Natural killer cell (primary cell): ENCODE results near the gene NSD1. TPM values are rescaled to one million over a fixed set of nuclear protein-coding genes. Genes with fewer than 3 reads are reported as not detected.

Experiments used
- ATAC-seq, 3 donors: fragments of 150-1000 bp in 2 of 3; fragments of 200-7000 bp in 1 of 3; cut with Tn5 transposase; 1 replicate in 1 of 3; 2 replicates in 2 of 3; pipeline ENCODE4 v1.10.0; 2021; ENCODE audit warnings: mild to moderate bottlenecking in 2 of 3, moderate library complexity in 2 of 3
- DNase-seq, 2 donors: peaks; one replicate each; pipeline versions ENCODE4 v3.0.0 to v3.0.0-alpha.2; 2013 to 2021; ENCODE audit warnings: mixed read lengths in 1 of 2
- H3K27ac ChIP-seq: one replicate; pipeline ENCODE4 v1.5.1; 2013; ENCODE audit warnings: mild to moderate bottlenecking, low read length
- H3K27me3 ChIP-seq: one replicate; pipeline ENCODE4 v1.6.1; 2013; ENCODE audit warnings: low read length; ENCODE audit not compliant: control insufficient read depth, insufficient read depth
- H3K36me3 ChIP-seq: one replicate; pipeline ENCODE4 v1.6.1; 2013; ENCODE audit warnings: low read length; ENCODE audit not compliant: control insufficient read depth, insufficient read depth
- H3K4me1 ChIP-seq: one replicate; pipeline ENCODE4 v1.6.1; 2013; ENCODE audit warnings: low read length; ENCODE audit not compliant: control insufficient read depth, insufficient read depth
- H3K4me3 ChIP-seq: one replicate; pipeline ENCODE4 v1.5.1; 2013; ENCODE audit warnings: low read length
- H3K9me3 ChIP-seq: one replicate; pipeline ENCODE4 v1.6.1; 2013; ENCODE audit warnings: low read length; ENCODE audit not compliant: control insufficient read depth, insufficient read depth
- H3K27ac Mint-ChIP-seq, 2 donors: one replicate each; pipeline ENCODE4 v1.8.0; 2022; ENCODE audit warnings: mild to moderate bottlenecking in 2 of 2, mixed read lengths in 2 of 2, moderate library complexity in 1 of 2
- H3K27me3 Mint-ChIP-seq, 2 donors: one replicate each; pipeline ENCODE4 v1.8.0; 2022; ENCODE audit warnings: low read depth in 2 of 2, mixed read lengths in 2 of 2
- H3K36me3 Mint-ChIP-seq: one replicate; pipeline ENCODE4 v1.8.0; 2022; ENCODE audit warnings: mixed read lengths
- H3K4me1 Mint-ChIP-seq, 2 donors: one replicate each; pipeline ENCODE4 v1.8.0; 2022; ENCODE audit warnings: mixed read lengths in 2 of 2
- H3K4me3 Mint-ChIP-seq: one replicate; pipeline ENCODE4 v1.8.0; 2022; ENCODE audit warnings: mild to moderate bottlenecking, moderate library complexity, mixed read lengths
- H3K9me3 Mint-ChIP-seq, 2 donors: one replicate each; pipeline ENCODE4 v1.8.0; 2022; ENCODE audit warnings: mixed read lengths in 2 of 2
- CTCF ChIP-seq: fragments of 200-600 bp; IDR thresholded peaks from one replicate; pipeline ENCODE4 v1.8.0; 2022; ENCODE audit warnings: antibody characterized with exemption
- WGBS: methylation state at CpG from one replicate; pipeline ENCODE4 v1.1.7; 2013; ENCODE audit warnings: missing lambda C conversion rate; ENCODE audit not compliant: insufficient coverage; 5-methylcytosine and 5-hydroxymethylcytosine counted together
- intact Hi-C: fragments of 100-400 bp; cut with micrococcal nuclease; formaldehyde crosslinking; loops from one replicate; pipeline ENCODE4 v1.14.2; 2022
- total RNA-seq, 4 donors: library from RNA; stranded (reverse); fragments of 120-200 nt in 1 of 4; gene quantifications; one replicate each; pipeline versions ENCODE4 v1.2.3 to v1.2.4, GENCODE V29; 2013 to 2022

The NSD1 gene
- total RNA-seq, 3 donors from 2014 or later (not counting 1 experiment from before 2014, with no cell fraction given): 117 to 147 (median 143) TPM

DNA sequence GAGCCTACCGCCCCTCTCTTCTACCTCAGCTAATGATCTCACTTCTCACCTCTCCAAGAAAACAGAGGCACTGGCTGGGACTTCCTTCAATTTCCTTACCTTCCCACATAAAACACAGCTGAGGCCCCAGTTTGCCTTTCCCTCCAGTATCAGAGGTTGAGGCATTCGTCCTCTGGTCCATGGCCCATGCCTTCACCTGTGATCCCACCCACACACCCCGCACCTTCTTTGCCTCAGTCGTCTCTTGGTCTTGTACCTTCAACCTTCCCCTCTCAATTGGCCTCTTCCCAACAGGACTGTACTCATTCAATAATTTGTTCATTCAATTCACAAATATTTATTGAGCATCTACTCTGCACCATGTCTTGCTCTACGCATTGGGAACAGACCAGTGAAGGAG is 11.0 kb upstream of the NSD1 start:
- Histone ChIP-seq H3K4me3 (no peak overlapping the region), H3K27ac (no peak overlapping the region), H3K9me3 (no peaks in the 10 kb centered on the region), H3K36me3 (no peaks in the 10 kb centered on the region), H3K4me1 (no peaks in the 10 kb centered on the region), H3K27me3 (no peaks in the 10 kb centered on the region)
- H3K27ac Mint-ChIP-seq: no peak overlapping the region
- H3K4me3 Mint-ChIP-seq: no peak overlapping the region
- ATAC-seq (no peak), DNase-seq (no peak)
- no peaks in the 10 kb centered on the region for H3K9me3 Mint-ChIP-seq
- H3K4me1 Mint-ChIP-seq: no peaks in the 10 kb centered on the region
- H3K27me3 Mint-ChIP-seq: peaks cover 0 to 3% of the 10 kb centered on the region in 2 donors
- no peak for TF ChIP-seq CTCF
- no peaks in the 10 kb centered on the region for H3K36me3 Mint-ChIP-seq
- intact Hi-C loops: no loop called here
- 97% methylated on average over 5 of the region's 5 CpGs for WGBS

- 86% methylated on average over 12 of the region's 15 CpGs for WGBS
- no peak overlapping the region for H3K4me3 Mint-ChIP-seq
- peaks cover 0 to 5% of the 10 kb centered on the region in 2 donors for H3K4me1 Mint-ChIP-seq
- Histone ChIP-seq H3K4me1 (peaks cover 4% of the 10 kb centered on the region), H3K4me3 (no peak overlapping the region), H3K36me3 (no peaks in the 10 kb centered on the region), H3K9me3 (no peaks in the 10 kb centered on the region), H3K27ac (no peak overlapping the region), H3K27me3 (no peaks in the 10 kb centered on the region)
- intact Hi-C loops: no loop called here
- TF ChIP-seq CTCF: no peak
- no peak for DNase-seq
- peaks cover 0 to 3% of the 10 kb centered on the region in 2 donors for H3K27me3 Mint-ChIP-seq
- H3K9me3 Mint-ChIP-seq: no peaks in the 10 kb centered on the region
- no peaks in the 10 kb centered on the region for H3K36me3 Mint-ChIP-seq
- H3K27ac Mint-ChIP-seq: no peak overlapping the region
- ATAC-seq: no peak
These were observed 9.6 kb upstream of the NSD1 start for GRCh38 chr5:177123789-177124485.

DNA sequence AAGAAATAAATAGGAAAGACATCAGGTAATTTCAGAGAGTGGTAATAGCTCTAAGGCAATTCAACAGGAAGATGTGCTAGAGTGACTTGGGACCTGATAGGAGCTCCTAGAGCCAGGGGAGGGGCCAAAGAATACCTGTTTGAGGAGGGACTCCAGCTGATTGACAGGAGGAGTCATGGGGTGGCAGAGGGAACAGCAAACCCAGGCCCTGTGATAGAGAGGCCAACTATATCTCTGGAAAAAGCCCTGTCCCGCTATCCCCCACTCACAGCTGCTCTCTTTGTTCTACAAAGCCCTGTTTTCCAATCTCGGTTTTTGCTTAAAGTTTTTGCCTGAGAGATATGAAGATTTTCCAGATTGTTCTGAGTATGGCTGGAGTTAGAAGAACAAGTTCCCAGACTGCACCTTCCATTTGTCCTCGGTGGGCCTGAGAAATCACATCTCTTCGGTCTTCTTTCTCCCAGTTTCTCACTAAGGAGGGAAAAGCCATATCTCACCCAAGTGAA is 9.0 kb upstream of the NSD1 start:
- DNase-seq (peak in 1 of 2 donors; percentile 39), ATAC-seq (no peak)
- TF ChIP-seq CTCF: no peak
- 97% methylated on average over 4 of the region's 4 CpGs for WGBS
- H3K4me1 Mint-ChIP-seq: peaks cover 0 to 11% of the 10 kb centered on the region in 2 donors
- H3K27ac ChIP-seq: no peak overlapping the region
- intact Hi-C loops: no loop called here
- no peak overlapping the region for H3K4me3 ChIP-seq
- no peak overlapping the region for H3K27ac Mint-ChIP-seq
- no peaks in the 10 kb centered on the region for H3K9me3 Mint-ChIP-seq
- H3K27me3 Mint-ChIP-seq: peaks cover 0 to 3% of the 10 kb centered on the region in 2 donors
- H3K4me3 Mint-ChIP-seq: no peak overlapping the region
- H3K4me1 ChIP-seq: peaks cover 4% of the 10 kb centered on the region
- no peaks in the 10 kb centered on the region for H3K27me3 ChIP-seq
- no peaks in the 10 kb centered on the region for H3K36me3 ChIP-seq
- no peaks in the 10 kb centered on the region for H3K36me3 Mint-ChIP-seq
- no peaks in the 10 kb centered on the region for H3K9me3 ChIP-seq

- no peak overlapping the region for H3K27ac Mint-ChIP-seq
- H3K9me3 Mint-ChIP-seq: no peaks in the 10 kb centered on the region
These were observed 6.8 kb upstream of the NSD1 start for GRCh38 chr5:177126771-177127170.

More at GRCh38 chr5:177126771-177127170, 6.8 kb upstream of the NSD1 start:
- ATAC-seq (no peak), DNase-seq (no peak)
- Histone ChIP-seq H3K9me3 (no peaks in the 10 kb centered on the region), H3K27me3 (no peaks in the 10 kb centered on the region), H3K27ac (no peak overlapping the region), H3K4me3 (no peak overlapping the region), H3K36me3 (no peaks in the 10 kb centered on the region), H3K4me1 (peaks cover 4% of the 10 kb centered on the region)
- intact Hi-C loops: no loop called here
- no CpG with 5 or more reads among the region's 1 CpG for WGBS
- Mint-ChIP-seq H3K36me3 (no peaks in the 10 kb centered on the region), H3K4me1 (peaks cover 0 to 19% of the 10 kb centered on the region in 2 donors), H3K4me3 (no peak overlapping the region), H3K27me3 (peaks cover 0 to 3% of the 10 kb centered on the region in 2 donors)
- TF ChIP-seq CTCF: no peak
